GM12864 (cell line): ENCODE data around the gene ZNF558.

Experiments
- DNase-seq: peaks from one replicate; pipeline ENCODE4 v3.0.0-alpha.2; 2011; ENCODE audit warnings: low read depth
- H3K4me3 ChIP-seq: 2 replicates; pipeline ENCODE4 v1.5.1; 2011; ENCODE audit warnings: mild to moderate bottlenecking, low read depth, low read length, control low read depth
- TF ChIP-seq, protein P1 (sequence below): IDR thresholded peaks from 2 replicates; pipeline ENCODE4 v1.5.1; 2011; ENCODE audit warnings: low read depth, mild to moderate bottlenecking, moderate library complexity, low read length, control low read depth, inconsistent platforms; ENCODE audit errors: missing control alignments

The ZNF558 gene

DNA sequence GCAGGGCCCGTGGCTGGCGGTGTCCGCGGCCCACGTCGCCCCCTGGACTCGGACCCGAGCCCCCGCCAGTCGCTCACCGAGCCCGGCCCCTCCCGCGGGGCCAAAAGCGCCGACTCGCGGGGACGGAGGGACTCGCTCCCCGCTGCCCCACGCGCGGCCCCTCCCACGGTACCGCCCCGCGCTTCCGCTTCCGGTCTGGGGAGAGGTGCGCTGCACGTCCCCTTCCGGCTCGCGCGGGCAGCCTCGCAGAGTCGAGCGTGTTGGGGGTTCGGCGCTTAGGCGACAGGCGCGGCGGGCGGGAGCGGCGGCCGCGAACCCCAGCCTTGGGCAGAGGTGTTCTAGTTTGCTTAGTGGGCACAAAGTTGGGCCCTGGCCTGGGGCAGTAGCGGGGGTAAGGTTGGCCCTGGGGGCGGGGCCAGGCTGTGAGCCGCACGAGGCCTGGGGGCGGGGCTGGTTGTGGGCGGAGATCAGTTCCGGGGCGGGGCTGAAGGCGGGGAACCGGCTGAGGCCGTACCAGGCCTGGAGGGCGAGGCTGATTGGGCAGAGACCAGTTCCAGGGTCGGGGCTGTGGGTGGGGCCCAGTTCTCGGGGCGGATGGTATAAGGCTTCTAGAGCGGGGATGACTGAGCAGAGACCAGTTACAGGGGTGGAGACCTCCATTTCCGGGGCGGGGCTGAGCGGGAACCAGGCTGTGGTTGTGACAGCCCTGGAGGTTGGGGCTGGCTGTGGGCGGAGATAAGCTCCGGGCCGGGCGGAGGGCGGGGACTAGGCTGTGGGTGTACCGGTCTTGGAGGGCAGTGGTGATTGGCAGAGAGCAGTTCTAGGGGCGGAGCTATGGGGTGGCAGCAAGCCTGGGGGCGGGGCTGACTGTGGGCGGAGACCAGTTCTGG lies at the start of gene ZNF558, which contains the start of gene MBD3L1:
Gene ZNF558 (minus strand): TSS at position 173 of the 890 bp plus-strand sequence. CDS start 9,645 bp downstream, outside the sequence.
Gene MBD3L1 (plus strand): TSS at position 246 of the 890 bp plus-strand sequence. CDS start 10,302 bp downstream, outside the sequence.
- peak within 1 kb of the TSS; percentile 91 for H3K4me3 ChIP-seq
- DNase-seq: peak; percentile 93
- TF ChIP-seq, protein P1, sequence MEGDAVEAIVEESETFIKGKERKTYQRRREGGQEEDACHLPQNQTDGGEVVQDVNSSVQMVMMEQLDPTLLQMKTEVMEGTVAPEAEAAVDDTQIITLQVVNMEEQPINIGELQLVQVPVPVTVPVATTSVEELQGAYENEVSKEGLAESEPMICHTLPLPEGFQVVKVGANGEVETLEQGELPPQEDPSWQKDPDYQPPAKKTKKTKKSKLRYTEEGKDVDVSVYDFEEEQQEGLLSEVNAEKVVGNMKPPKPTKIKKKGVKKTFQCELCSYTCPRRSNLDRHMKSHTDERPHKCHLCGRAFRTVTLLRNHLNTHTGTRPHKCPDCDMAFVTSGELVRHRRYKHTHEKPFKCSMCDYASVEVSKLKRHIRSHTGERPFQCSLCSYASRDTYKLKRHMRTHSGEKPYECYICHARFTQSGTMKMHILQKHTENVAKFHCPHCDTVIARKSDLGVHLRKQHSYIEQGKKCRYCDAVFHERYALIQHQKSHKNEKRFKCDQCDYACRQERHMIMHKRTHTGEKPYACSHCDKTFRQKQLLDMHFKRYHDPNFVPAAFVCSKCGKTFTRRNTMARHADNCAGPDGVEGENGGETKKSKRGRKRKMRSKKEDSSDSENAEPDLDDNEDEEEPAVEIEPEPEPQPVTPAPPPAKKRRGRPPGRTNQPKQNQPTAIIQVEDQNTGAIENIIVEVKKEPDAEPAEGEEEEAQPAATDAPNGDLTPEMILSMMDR: no peak

DNA sequence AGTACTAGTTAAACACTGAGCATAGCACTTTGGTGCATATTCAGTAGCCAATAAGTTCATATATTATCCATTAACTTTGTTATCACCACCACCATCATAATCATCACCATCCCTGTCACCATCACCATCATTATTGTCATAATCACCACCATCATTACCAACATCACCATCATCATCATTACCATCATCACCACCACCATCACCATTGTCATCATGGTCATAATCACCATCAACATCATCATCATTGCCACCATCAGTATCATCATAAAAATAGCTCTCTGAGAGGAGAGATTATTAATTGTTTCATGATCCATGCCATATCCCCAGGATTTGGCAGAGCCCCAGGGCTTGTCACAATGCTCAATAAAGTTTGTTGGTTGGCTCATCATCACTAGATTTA lies 49.4 kb upstream of the ZNF558 start:
- TF ChIP-seq, protein P1: no peak
- no peak for DNase-seq
- no peak overlapping the region for H3K4me3 ChIP-seq

DNA sequence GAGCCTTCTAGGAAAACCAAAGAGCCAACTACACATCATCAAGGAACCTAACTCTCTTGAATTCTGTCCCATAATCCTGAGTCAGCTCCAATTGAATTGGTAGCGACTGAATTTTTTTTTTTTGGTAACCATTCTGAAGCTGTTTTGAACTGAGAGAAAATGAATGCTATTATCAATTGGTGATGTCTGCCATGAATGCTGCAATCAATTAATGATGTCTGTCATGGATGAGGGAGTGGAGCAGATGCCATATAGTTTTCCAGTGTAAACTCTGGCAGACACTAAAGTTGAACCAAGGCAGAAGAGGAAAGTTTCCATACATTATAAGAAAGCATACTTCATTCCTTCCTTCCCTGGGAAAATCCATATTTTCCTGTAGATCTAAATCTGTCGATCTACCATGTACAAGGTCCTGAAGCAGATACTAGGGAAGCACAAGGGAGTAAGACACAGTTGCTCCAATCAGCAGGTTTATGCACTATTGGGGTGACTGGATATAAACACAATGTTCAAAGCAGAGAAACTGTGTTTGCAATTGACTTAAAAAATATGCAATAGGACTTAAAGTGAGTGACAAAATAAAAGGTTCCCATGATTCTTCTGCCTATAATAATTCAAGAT lies 48.9 kb upstream of the ZNF558 start:
- no peak overlapping the region for H3K4me3 ChIP-seq
- TF ChIP-seq, protein P1: no peak
- DNase-seq: no peak

DNA sequence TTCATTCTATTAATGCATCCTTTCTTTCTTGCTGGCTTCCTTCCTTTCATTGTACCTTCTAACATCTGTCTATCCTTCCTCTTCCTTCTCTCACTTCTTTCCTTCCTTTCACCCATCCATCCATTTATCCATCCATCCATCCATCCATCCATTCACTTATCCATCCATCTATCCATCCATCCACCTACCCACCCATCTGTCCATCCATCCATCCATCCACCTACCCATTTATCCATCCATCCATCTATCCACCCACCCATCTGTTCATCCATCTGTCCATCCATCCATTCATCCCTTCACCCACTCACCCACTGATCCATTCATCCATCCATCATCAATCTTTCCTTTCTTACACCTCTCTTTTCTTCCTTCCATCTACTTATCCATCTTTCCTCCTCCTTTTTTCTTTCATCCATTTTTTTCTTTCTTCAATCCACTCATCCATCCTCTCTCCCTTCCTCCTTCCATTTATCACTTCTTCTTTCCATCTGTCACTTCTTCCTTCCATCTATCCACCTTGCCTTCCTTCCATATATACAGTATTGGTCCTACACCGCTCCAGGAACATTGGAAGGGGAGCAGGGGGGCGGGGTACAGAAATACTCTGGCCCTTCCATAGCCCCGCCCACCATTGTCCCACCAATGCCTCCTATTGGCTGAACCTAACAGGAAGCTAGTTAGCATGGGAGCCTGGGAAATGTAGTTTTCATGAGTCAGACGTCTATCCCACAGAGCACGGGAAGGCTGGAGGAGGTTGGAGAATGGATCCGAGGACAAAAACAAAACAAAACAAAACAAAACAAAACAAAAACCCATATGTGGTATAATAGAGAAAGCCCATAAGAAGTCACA lies 46.0 kb upstream of the ZNF558 start:
- TF ChIP-seq, protein P1: no peak
- DNase-seq: no peak
- H3K4me3 ChIP-seq: no peak overlapping the region

DNA sequence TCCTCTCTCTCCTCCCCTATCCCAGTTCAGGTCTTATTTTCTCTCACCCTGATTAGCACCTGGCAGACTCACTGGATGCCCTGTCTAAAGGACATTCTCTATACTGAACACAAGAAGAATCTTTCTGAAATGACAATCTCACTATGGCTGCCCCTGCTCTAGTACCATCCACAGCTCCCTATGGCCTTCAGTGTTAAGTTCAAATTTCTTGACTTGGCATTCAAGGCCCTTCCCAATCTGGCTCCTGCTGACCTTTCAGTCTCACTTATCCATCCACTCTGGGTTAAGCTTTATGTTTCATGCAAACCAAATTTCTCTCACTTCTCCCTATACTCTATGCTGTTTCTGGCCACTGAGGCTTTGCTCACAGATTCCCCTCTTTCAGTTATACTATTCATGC lies 34.2 kb upstream of the ZNF558 start:
- H3K4me3 ChIP-seq: no peak overlapping the region
- TF ChIP-seq, protein P1: no peak
- no peak for DNase-seq

DNA sequence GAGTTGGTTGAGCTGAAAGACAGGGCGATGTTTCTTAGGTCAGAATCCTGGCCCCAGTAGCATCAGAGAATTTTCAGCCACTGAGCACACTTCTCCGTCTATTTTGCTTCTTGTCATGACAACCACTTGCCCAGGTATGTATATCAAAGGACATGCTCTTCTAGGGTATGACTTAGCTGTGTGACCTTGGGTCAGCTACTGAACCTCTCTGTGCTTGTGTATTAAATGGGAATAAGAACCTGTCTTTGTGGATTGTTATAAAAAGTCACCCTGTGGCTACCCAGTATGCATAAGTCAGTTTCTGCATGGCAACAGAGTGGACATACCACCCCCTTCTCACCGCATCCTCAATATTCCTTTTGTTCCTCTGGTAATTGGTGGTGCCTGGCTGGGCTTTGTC lies 26.2 kb upstream of the ZNF558 start:
- DNase-seq: no peak
- H3K4me3 ChIP-seq: no peak overlapping the region
- TF ChIP-seq, protein P1: no peak
